Left ventricle myocardium inferior (tissue), 1 donor: ENCODE measurements around the gene ZMYND10. TPM values are rescaled to one million over a fixed set of nuclear protein-coding genes. Genes with fewer than 3 reads are reported as not detected.

ENCODE experiments used
- DNase-seq: peaks from one replicate; pipeline ENCODE4 v3.0.0-alpha.2; 2020
- H3K27ac ChIP-seq: fragments of 200-600 bp; replicated peaks from 2 replicates; pipeline ENCODE4 v1.8.0; 2021
- H3K27me3 ChIP-seq: fragments of 200-600 bp; 2 replicates; pipeline ENCODE4 v1.8.0; 2021; ENCODE audit warnings: low read depth
- H3K36me3 ChIP-seq: fragments of 200-600 bp; 2 replicates; pipeline ENCODE4 v1.8.0; 2021
- H3K4me1 ChIP-seq: fragments of 200-600 bp; 2 replicates; pipeline ENCODE4 v1.8.0; 2021
- H3K4me3 ChIP-seq: fragments of 200-600 bp; 2 replicates; pipeline ENCODE4 v1.8.0; 2021; ENCODE audit warnings: mild to moderate bottlenecking, moderate library complexity
- H3K9me3 ChIP-seq: fragments of 200-600 bp; replicated peaks from 2 replicates; pipeline ENCODE4 v1.8.0; 2021
- CTCF ChIP-seq: fragments of 200-600 bp; IDR thresholded peaks from 2 replicates; pipeline ENCODE4 v1.8.0; 2021; ENCODE audit warnings: antibody characterized with exemption, mild to moderate bottlenecking, borderline replicate concordance
- intact Hi-C: fragments of 100-400 bp; cut with micrococcal nuclease; formaldehyde crosslinking; loops from one replicate; pipeline ENCODE4 v1.11.0; 2022
- total RNA-seq: library from RNA; stranded (reverse); fragmentation: NEBNext Ultra II Directional; extraction: Animal tissue kit (Norgen Biotek cat#: 25700); gene quantifications from one replicate; pipeline ENCODE4 v1.2.1, GENCODE V29; 2021
- donor health status: DM: no; HTN: yes; CAD: no; lungs with severe emphysema.

ZMYND10 gene
- total RNA-seq, 1 donor from 2014 or later: not detected

- Histone ChIP-seq H3K27me3 (peaks cover 15% of the 10 kb centered on the region), H3K4me3 (no peak overlapping the region), H3K36me3 (no peaks in the 10 kb centered on the region), H3K27ac (no peak overlapping the region), H3K4me1 (peaks cover 55% of the 10 kb centered on the region), H3K9me3 (no peaks in the 10 kb centered on the region)
- no peak for DNase-seq
- TF ChIP-seq CTCF: no peak
- intact Hi-C loops: no loop called here
Measured at GRCh38 chr3:50341996-50342650, 3.4 kb downstream of the ZMYND10 start.

GRCh38 chr3:50341537-50341936 is 4.0 kb downstream of the ZMYND10 start:
- intact Hi-C loops: no loop called here
- no peaks in the 10 kb centered on the region for H3K9me3 ChIP-seq
- H3K27me3 ChIP-seq: peaks cover 15% of the 10 kb centered on the region
- TF ChIP-seq CTCF: no peak
- peak overlapping the region; percentile 97 for H3K4me3 ChIP-seq
- no peaks in the 10 kb centered on the region for H3K36me3 ChIP-seq
- H3K4me1 ChIP-seq: peaks cover 60% of the 10 kb centered on the region
- H3K27ac ChIP-seq: peak overlapping the region; percentile 95
- DNase-seq: no peak

- no peaks in the 10 kb centered on the region for H3K9me3 ChIP-seq
- H3K4me1 ChIP-seq: peaks cover 64% of the 10 kb centered on the region
- TF ChIP-seq CTCF: no peak
- H3K4me3 ChIP-seq: peak within 1 kb of the TSS; percentile 97
- DNase-seq: peak; percentile 82
- peak within 1 kb of the TSS; percentile 95 for H3K27ac ChIP-seq
- H3K27me3 ChIP-seq: peaks cover 15% of the 10 kb centered on the region
- intact Hi-C loops: no loop called here
- no peaks in the 10 kb centered on the region for H3K36me3 ChIP-seq
Measured at GRCh38 chr3:50340448-50341329, 4.8 kb downstream of the ZMYND10 start, which contains the start of gene RASSF1. RASSF1 (minus strand) TSS chr3:50340836; CDS start chr3:50340805, 31 bp downstream.

- intact Hi-C loops: no loop called here
- H3K9me3 ChIP-seq: no peaks in the 10 kb centered on the region
- H3K4me1 ChIP-seq: peaks cover 64% of the 10 kb centered on the region
Measured at GRCh38 chr3:50340147-50340447, 5.4 kb downstream of the ZMYND10 start.

More at GRCh38 chr3:50340147-50340447, 5.4 kb downstream of the ZMYND10 start:
- no peak for TF ChIP-seq CTCF
- Histone ChIP-seq H3K36me3 (no peaks in the 10 kb centered on the region), H3K4me3 (peak overlapping the region; percentile 97), H3K27me3 (peaks cover 15% of the 10 kb centered on the region), H3K27ac (peak overlapping the region; percentile 95)
- no peak for DNase-seq
